Upper lobe of left lung (tissue), 6 donors: ENCODE data around the gene NRP1. TPM values are rescaled to one million over a fixed set of nuclear protein-coding genes. Genes with fewer than 3 reads are reported as not detected.

ENCODE experiments used
- ATAC-seq, 2 donors: fragments of 200-7000 bp; cut with Tn5 transposase; one replicate each; pipeline ENCODE4 v1.9.1; 2022; ENCODE audit warnings: mild to moderate bottlenecking in 2 of 2, moderate library complexity in 2 of 2; ENCODE audit not compliant: low FRiP score in 2 of 2
- DNase-seq, 2 donors: peaks; one replicate each; pipeline ENCODE4 v3.0.0-alpha.2; 2019 to 2020
- H3K27ac ChIP-seq, 4 donors: fragments of 200-600 bp; sonication (generic); one replicate each; pipeline ENCODE4 v1.5.1; 2016 to 2019
- H3K27me3 ChIP-seq, 4 donors: fragments of 200-600 bp; sonication (generic); one replicate each; pipeline ENCODE4 v1.5.1; 2017 to 2019
- H3K36me3 ChIP-seq, 4 donors: fragments of 200-600 bp; sonication (generic); one replicate each; pipeline ENCODE4 v1.5.1; 2016 to 2019
- H3K4me1 ChIP-seq, 4 donors: fragments of 200-600 bp; sonication (generic); one replicate each; pipeline ENCODE4 v1.5.1; 2018 to 2019
- H3K4me3 ChIP-seq, 4 donors: fragments of 200-600 bp; sonication (generic); one replicate each; pipeline ENCODE4 v1.5.1; 2017 to 2019; ENCODE audit warnings: mild to moderate bottlenecking in 2 of 4, moderate library complexity in 1 of 4
- H3K9me3 ChIP-seq, 4 donors: fragments of 200-600 bp; sonication (generic); one replicate each; pipeline ENCODE4 v1.5.1; 2018 to 2019
- CTCF ChIP-seq, 6 experiments: fragments of 450-650 bp in 4 of 6; fragments of 200-600 bp in 2 of 6; sonication (generic) in 2 of 6; IDR thresholded peaks; one replicate each; pipeline ENCODE4 v1.5.1; 2016 to 2019; ENCODE audit warnings: antibody characterized with exemption in 6 of 6
- EP300 ChIP-seq, 4 donors: sonication (generic); formaldehyde crosslinking; IDR thresholded peaks; one replicate each; pipeline ENCODE4 v1.5.1; 2017; ENCODE audit warnings: antibody characterized with exemption in 4 of 4, control low read depth in 2 of 4
- POLR2A ChIP-seq, 4 donors: fragments of 450-650 bp; IDR thresholded peaks; one replicate each; pipeline ENCODE4 v1.5.1; 2016 to 2017; ENCODE audit warnings: antibody characterized with exemption in 4 of 4, mild to moderate bottlenecking in 2 of 4
- POLR2AphosphoS5 ChIP-seq, 2 donors: sonication (generic); formaldehyde crosslinking; IDR thresholded peaks; one replicate each; pipeline ENCODE4 v1.5.1; 2017; ENCODE audit warnings: antibody characterized with exemption in 2 of 2
- WGBS, 2 donors: methylation state at CpG; one replicate each; pipeline ENCODE4 v1.1.5; 2017 to 2018; 5-methylcytosine and 5-hydroxymethylcytosine counted together
- total RNA-seq, 6 donors: library from RNA; depleted of rRNA in 4 of 6; stranded (reverse); fragments of >200 nt in 4 of 6; gene quantifications; one replicate each; pipeline versions ENCODE4 v1.1.0 to v1.2.1, GENCODE V29; 2016 to 2021
- donor health status: DM: no; HTN: no; CAD: no; lungs with moderate emphysema.
- donor health status: DM: no; HTN: yes; CAD: no; lungs with severe emphysema.

NRP1 gene
- total RNA-seq, 6 donors from 2014 or later: 48.5 to 136 (median 64.1) TPM

- 87 to 90% methylated on average over 3 of the region's 3 CpGs for WGBS, 2 donors
- Histone ChIP-seq H3K27ac (peak overlapping the region in 2 of 4 donors; percentile 36 to 48), H3K36me3 (peaks cover 0 to 10% (median 0%) of the 10 kb centered on the region in 4 donors), H3K27me3 (no peaks in the 10 kb centered on the region), H3K4me3 (no peak overlapping the region), H3K4me1 (peaks cover 3 to 21% (median 11%) of the 10 kb centered on the region in 4 donors), H3K9me3 (no peaks in the 10 kb centered on the region)
- no peak for TF ChIP-seq EP300 (IDR thresholded peaks at IDR 0.05)
- no peak for TF ChIP-seq CTCF (IDR thresholded peaks at IDR 0.05)
- TF ChIP-seq POLR2A (IDR thresholded peaks at IDR 0.05): no peak
- TF ChIP-seq POLR2AphosphoS5 (IDR thresholded peaks at IDR 0.05): no peak
- ATAC-seq (no peak), DNase-seq (no peak)
These were observed 95.8 kb downstream of the NRP1 start for GRCh38 chr10:33238643-33239042.

GRCh38 chr10:33237736-33238624 is 96.5 kb downstream of the NRP1 start:
- Histone ChIP-seq H3K9me3 (no peaks in the 10 kb centered on the region), H3K4me1 (peaks cover 0 to 25% (median 11%) of the 10 kb centered on the region in 4 donors), H3K27ac (no peak overlapping the region), H3K27me3 (no peaks in the 10 kb centered on the region), H3K4me3 (no peak overlapping the region), H3K36me3 (peaks cover 0 to 10% (median 0%) of the 10 kb centered on the region in 4 donors)
- DNase-seq (no peak), ATAC-seq (peak; percentile 31 to 81)
- no peak for TF ChIP-seq POLR2A (IDR thresholded peaks at IDR 0.05)
- TF ChIP-seq EP300 (IDR thresholded peaks at IDR 0.05): no peak
- no peak for TF ChIP-seq POLR2AphosphoS5 (IDR thresholded peaks at IDR 0.05)
- TF ChIP-seq CTCF (IDR thresholded peaks at IDR 0.05): no peak
- WGBS, 2 donors: 76 to 94% methylated on average over 8 of the region's 8 CpGs

GRCh38 chr10:33236916-33237315 is 97.6 kb downstream of the NRP1 start:
- DNase-seq: no peak
- peaks cover 0 to 10% (median 0%) of the 10 kb centered on the region in 4 donors for H3K36me3 ChIP-seq
- no peak for ATAC-seq
- 78 to 87% methylated on average over 6 of the region's 6 CpGs for WGBS, 2 donors
- H3K9me3 ChIP-seq: no peaks in the 10 kb centered on the region
- peak overlapping the region in 2 of 4 donors; percentile 7 to 53 for H3K27ac ChIP-seq
- H3K4me1 ChIP-seq: peaks cover 0 to 25% (median 11%) of the 10 kb centered on the region in 4 donors
- no peak overlapping the region for H3K4me3 ChIP-seq
- no peaks in the 10 kb centered on the region for H3K27me3 ChIP-seq
- TF ChIP-seq CTCF (IDR thresholded peaks at IDR 0.05) (no peak), POLR2A (IDR thresholded peaks at IDR 0.05) (no peak), EP300 (IDR thresholded peaks at IDR 0.05) (no peak), POLR2AphosphoS5 (IDR thresholded peaks at IDR 0.05) (no peak)

GRCh38 chr10:33235951-33236350 is 98.5 kb downstream of the NRP1 start:
- DNase-seq (no peak), ATAC-seq (no peak)
- Histone ChIP-seq H3K4me3 (no peak overlapping the region), H3K4me1 (peaks cover 0 to 21% (median 11%) of the 10 kb centered on the region in 4 donors), H3K27me3 (no peaks in the 10 kb centered on the region), H3K36me3 (peaks cover 0 to 10% (median 0%) of the 10 kb centered on the region in 4 donors), H3K9me3 (no peaks in the 10 kb centered on the region), H3K27ac (peak overlapping the region in 1 of 4 donors; percentile 53)
- TF ChIP-seq CTCF (IDR thresholded peaks at IDR 0.05) (no peak), POLR2A (IDR thresholded peaks at IDR 0.05) (no peak), POLR2AphosphoS5 (IDR thresholded peaks at IDR 0.05) (no peak), EP300 (IDR thresholded peaks at IDR 0.05) (no peak)
- WGBS, 2 donors: 86 to 93% methylated on average over 3 of the region's 3 CpGs
